Retina (tissue), 1 donor: ENCODE measurements around the gene KRTAP12-2.
"Not testable (repeated sequence)": the region's sequence is repeated elsewhere in the genome, so short reads cannot be mapped to it uniquely, and the experiment has no call there.

ENCODE experiments used
- DNase-seq: peaks from one replicate; pipeline ENCODE4 v3.0.0-alpha.2; 2016

KRTAP12-2 gene

GRCh38 chr21:44649521-44650100 is 17.1 kb downstream of the KRTAP12-2 start:
- no peak for DNase-seq

- no peak for DNase-seq
Observed at GRCh38 chr21:44648557-44649311, 18.0 kb downstream of the KRTAP12-2 start.

- peak; percentile 48 for DNase-seq
Observed at GRCh38 chr21:44647222-44647552, 19.5 kb downstream of the KRTAP12-2 start.

- not testable (repeated sequence) for DNase-seq
Observed at GRCh38 chr21:44646366-44647221, 20.1 kb downstream of the KRTAP12-2 start, which contains the start of gene KRTAP10-11. Gene KRTAP10-11, plus strand, starts transcription at chr21:44646414. Its CDS starts 45 bp downstream, at chr21:44646459.

GRCh38 chr21:44644878-44645277 is 21.8 kb downstream of the KRTAP12-2 start:
- DNase-seq: no peak

GRCh38 chr21:44643741-44644310 is 22.9 kb downstream of the KRTAP12-2 start:
- no peak for DNase-seq

- DNase-seq: no peak
Observed at GRCh38 chr21:44640761-44641160, 26.0 kb downstream of the KRTAP12-2 start.

GRCh38 chr21:44639331-44639655 is 27.4 kb downstream of the KRTAP12-2 start:
- DNase-seq: no peak

GRCh38 chr21:44638506-44639330 is 28.0 kb downstream of the KRTAP12-2 start:
- not testable (repeated sequence) for DNase-seq

GRCh38 chr21:44637851-44638348 is 28.8 kb downstream of the KRTAP12-2 start:
- not testable (repeated sequence) for DNase-seq

- peak; percentile 81 for DNase-seq
Observed at GRCh38 chr21:44637018-44637850, 29.5 kb downstream of the KRTAP12-2 start, which contains the start of gene KRTAP10-10. Gene KRTAP10-10, plus strand, starts transcription at chr21:44637356. Its CDS starts 62 bp downstream, at chr21:44637418.

GRCh38 chr21:44636209-44637017 is 30.3 kb downstream of the KRTAP12-2 start:
- no peak for DNase-seq

- no peak for DNase-seq
Observed at GRCh38 chr21:44632067-44632466, 34.7 kb downstream of the KRTAP12-2 start.

- no peak for DNase-seq
Observed at GRCh38 chr21:44630440-44630839, 36.3 kb downstream of the KRTAP12-2 start.

GRCh38 chr21:44628707-44629391 is 37.9 kb downstream of the KRTAP12-2 start:
- DNase-seq: no peak

- peak; percentile 57 for DNase-seq
Observed at GRCh38 chr21:44627831-44628233, 38.9 kb downstream of the KRTAP12-2 start.

- not testable (repeated sequence) for DNase-seq
Observed at GRCh38 chr21:44627181-44627822, 39.4 kb downstream of the KRTAP12-2 start.

GRCh38 chr21:44626673-44627143 is 40.0 kb downstream of the KRTAP12-2 start, which contains the start of gene KRTAP10-9:
Gene KRTAP10-9, plus strand, starts transcription at chr21:44627093. Its CDS starts 79 bp downstream, at chr21:44627172.
- DNase-seq: no peak

- no peak for DNase-seq
Observed at GRCh38 chr21:44626262-44626661, 40.5 kb downstream of the KRTAP12-2 start.
